ENCODE measurements around the gene CYP26C1. TPM values are rescaled to one million over a fixed set of nuclear protein-coding genes. Genes with fewer than 3 reads are reported as not detected.

Gene CYP26C1, protein sequence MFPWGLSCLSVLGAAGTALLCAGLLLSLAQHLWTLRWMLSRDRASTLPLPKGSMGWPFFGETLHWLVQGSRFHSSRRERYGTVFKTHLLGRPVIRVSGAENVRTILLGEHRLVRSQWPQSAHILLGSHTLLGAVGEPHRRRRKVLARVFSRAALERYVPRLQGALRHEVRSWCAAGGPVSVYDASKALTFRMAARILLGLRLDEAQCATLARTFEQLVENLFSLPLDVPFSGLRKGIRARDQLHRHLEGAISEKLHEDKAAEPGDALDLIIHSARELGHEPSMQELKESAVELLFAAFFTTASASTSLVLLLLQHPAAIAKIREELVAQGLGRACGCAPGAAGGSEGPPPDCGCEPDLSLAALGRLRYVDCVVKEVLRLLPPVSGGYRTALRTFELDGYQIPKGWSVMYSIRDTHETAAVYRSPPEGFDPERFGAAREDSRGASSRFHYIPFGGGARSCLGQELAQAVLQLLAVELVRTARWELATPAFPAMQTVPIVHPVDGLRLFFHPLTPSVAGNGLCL
- 0.14 TPM in 1 of 2 replicates, not detected in the other for total RNA-seq

DNA sequence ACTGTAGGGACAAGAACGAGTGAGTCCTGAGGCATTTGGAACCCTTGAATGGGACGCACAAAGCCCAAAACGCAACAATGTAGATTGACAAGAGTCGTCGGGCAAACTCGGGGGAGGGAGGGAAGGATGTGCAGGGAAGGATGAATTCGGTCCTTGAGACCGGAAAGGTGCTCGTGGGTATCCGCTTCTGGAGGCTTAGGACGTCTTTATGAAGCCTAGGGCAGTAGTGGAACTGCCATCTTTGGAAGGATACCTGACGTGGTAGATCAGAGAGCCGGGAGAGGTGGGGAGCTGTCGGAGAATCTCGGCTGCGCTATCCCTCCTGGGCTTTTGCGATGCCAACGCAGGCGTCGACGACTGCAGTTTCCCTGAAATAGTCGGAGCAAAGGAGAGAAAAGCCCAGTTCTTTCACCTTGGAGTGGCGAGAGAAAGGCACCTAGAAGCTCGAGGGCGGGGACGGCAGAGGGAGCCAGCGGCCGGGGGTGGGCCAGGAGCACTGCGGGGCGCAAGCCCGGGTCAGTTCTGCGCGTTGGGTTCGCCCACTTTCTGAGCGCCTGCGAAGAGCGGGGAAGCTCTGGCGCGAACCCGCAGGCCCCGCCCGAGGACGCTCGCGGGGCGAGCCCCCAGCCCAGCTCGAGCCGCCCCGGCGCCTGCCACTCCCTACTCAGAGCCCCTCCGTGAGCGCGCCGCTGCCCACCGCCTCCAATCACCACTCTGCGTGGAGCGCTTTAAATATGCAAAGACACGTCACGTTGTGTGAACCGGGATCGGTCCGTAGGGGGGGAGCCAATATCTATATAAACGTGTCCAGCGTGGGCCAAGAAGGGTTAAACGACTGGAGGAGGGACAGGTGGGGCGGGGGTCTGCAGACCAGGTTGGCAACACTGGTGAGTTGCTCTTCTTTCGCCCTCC, at the start of gene CYP26C1:
Gene CYP26C1, plus strand, starts transcription at position 824 of the 912 bp plus-strand sequence. CDS start 466 bp downstream, outside the sequence.

DNA sequence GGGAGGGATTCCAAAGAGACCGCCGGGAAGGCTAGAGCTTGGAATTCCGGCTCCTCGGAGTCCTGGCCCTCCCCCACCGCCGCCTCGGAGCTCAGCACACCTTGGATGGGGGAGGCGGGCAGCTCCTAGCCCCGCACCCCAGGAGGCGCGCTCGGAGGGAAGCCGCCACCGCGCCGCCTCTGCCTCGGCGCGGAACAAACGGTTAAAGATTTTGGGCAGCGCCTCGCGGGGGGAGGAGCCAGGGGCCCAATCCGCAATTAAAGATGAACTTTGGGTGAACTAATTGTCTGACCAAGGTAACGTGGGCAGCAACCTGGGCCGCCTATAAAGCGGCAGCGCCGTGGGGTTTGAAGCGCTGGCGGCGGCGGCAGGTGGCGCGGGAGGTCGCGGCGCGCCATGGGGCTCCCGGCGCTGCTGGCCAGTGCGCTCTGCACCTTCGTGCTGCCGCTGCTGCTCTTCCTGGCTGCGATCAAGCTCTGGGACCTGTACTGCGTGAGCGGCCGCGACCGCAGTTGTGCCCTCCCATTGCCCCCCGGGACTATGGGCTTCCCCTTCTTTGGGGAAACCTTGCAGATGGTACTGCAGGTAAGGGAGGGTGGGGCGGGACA, 13.0 kb downstream of the CYP26C1 start, which contains the start of gene CYP26A1:
Gene CYP26A1, plus strand, starts transcription at position 355 of the 608 bp plus-strand sequence. Its CDS starts 42 bp downstream, at position 397.

Other genes with a start within 250 kb of the CYP26C1 start
- gene EXOC6, start 212.3 kb upstream of the CYP26C1 start, total RNA-seq: 16.8 and 36.3 TPM in 2 replicates
- gene CYP26A1, start 13.1 kb downstream of the CYP26C1 start, total RNA-seq: not detected in 2 replicates

Data from placental pericyte (primary cell).